GM12878 (cell line): ENCODE results near the gene CEP68. TPM values are rescaled to one million over a fixed set of nuclear protein-coding genes. Genes with fewer than 3 reads are reported as not detected.

Experiments used
- ATAC-seq: fragments of 200-7000 bp; cut with Tn5 transposase; 3 replicates; pipeline ENCODE4 v1.9.1; 2020; ENCODE audit warnings: mild to moderate bottlenecking, moderate library complexity
- BruUV-seq: library from RNA; stranded (reverse); fragments of 400-500 nt; replicated peaks from 2 replicates; lab custom pipeline; 2021; lab: Mats Ljungman, UMichigan
- CTCF ChIA-PET: fragments of 300-600 bp; sonication (Branson Sonifier 250); formaldehyde crosslinking; extraction: SDS; loops from one replicate; lab custom pipeline; 2021; ENCODE audit warnings: inconsistent platforms; lab: Yijun Ruan, JAX
- POLR2A ChIA-PET: fragments of 350-600 bp; formaldehyde crosslinking; extraction: SDS; loops from one replicate; lab custom pipeline; 2021; ENCODE audit warnings: inconsistent platforms; lab: Charles Lee
- RAD21 ChIA-PET: fragments of 300-600 bp; sonication (Branson Sonifier 250); formaldehyde crosslinking; loops from one replicate; lab custom pipeline; 2023; ENCODE audit warnings: antibody characterized with exemption; ENCODE audit not compliant: unreplicated experiment; lab: Charles Lee
- SMC1A ChIA-PET: fragments of 300-600 bp; sonication (Branson Sonifier 250); formaldehyde crosslinking; loops from one replicate; lab custom pipeline; 2023; ENCODE audit not compliant: unreplicated experiment, uncharacterized antibody; lab: Charles Lee
- DNase-seq: peaks from one replicate; pipeline ENCODE4 v3.0.0-alpha.2; 2011; ENCODE audit warnings: low read depth, low spot score
- FAIRE-seq: peaks from 3 replicates; lab custom pipeline; 2011; peaks lifted over from hg19 to GRCh38; lab: Jason Lieb, UNC
- H2AFZ ChIP-seq: 2 replicates; pipeline ENCODE4 v1.6.0; 2011; ENCODE audit warnings: low read depth, low read length, control low read depth; ENCODE audit not compliant: control insufficient read depth
- H3K27ac ChIP-seq: 2 replicates; pipeline ENCODE4 v1.5.1; 2011; ENCODE audit warnings: control low read depth; ENCODE audit not compliant: control insufficient read depth, insufficient read depth
- H3K27me3 ChIP-seq, 2 experiments: replicated peaks in 1 of 2; 2 replicates each; pipeline versions ENCODE4 v1.6.0 to v1.6.1; 2011; ENCODE audit warnings: low read length in 1 of 2; ENCODE audit not compliant: control insufficient read depth in 2 of 2, insufficient read depth in 2 of 2
- H3K36me3 ChIP-seq, 2 experiments: 2 replicates each; pipeline ENCODE4 v1.5.1; 2011; ENCODE audit warnings: low read length in 1 of 2; ENCODE audit not compliant: control insufficient read depth in 2 of 2, insufficient read depth in 2 of 2
- H3K4me1 ChIP-seq: 2 replicates; pipeline ENCODE4 v1.6.1; 2011; ENCODE audit warnings: mild to moderate bottlenecking, low read length, moderate library complexity, mixed read lengths; ENCODE audit not compliant: control insufficient read depth, insufficient read depth
- H3K4me2 ChIP-seq: 2 replicates; pipeline ENCODE4 v1.6.0; 2011; ENCODE audit warnings: control low read depth; ENCODE audit not compliant: control insufficient read depth, insufficient read depth
- H3K4me3 ChIP-seq: fragments of 200-600 bp; sonication (generic); 2 replicates; pipeline ENCODE4 v1.5.1; 2016
- H3K79me2 ChIP-seq: 2 replicates; pipeline ENCODE4 v1.6.0; 2011; ENCODE audit warnings: low read length; ENCODE audit not compliant: control insufficient read depth, insufficient read depth
- H3K9ac ChIP-seq: 2 replicates; pipeline ENCODE4 v1.8.0; 2011; ENCODE audit warnings: low read length, control low read depth, mixed read lengths; ENCODE audit not compliant: control insufficient read depth, insufficient read depth
- H3K9me3 ChIP-seq: replicated peaks from 3 replicates; pipeline ENCODE4 v1.5.1; 2011; ENCODE audit warnings: mild to moderate bottlenecking, low read length; ENCODE audit not compliant: control insufficient read depth, insufficient read depth
- H4K20me1 ChIP-seq: 2 replicates; pipeline ENCODE4 v1.6.0; 2011; ENCODE audit not compliant: control insufficient read depth, insufficient read depth
- BRCA1 ChIP-seq: IDR thresholded peaks from 2 replicates; pipeline ENCODE4 v1.6.1; 2011; ENCODE audit warnings: low read depth, low read length, improper control_type of control experiment
- ETV6 ChIP-seq, 2 experiments: fragments of 450-650 bp in 1 of 2; IDR thresholded peaks in 1 of 2; conservative IDR thresholded peaks in 1 of 2; 2 replicates each; pipeline ENCODE4 v1.6.1; 2014; ENCODE audit warnings: antibody characterized with exemption in 1 of 2, borderline replicate concordance in 1 of 2, low read depth in 1 of 2, mild to moderate bottlenecking in 1 of 2, moderate library complexity in 1 of 2
- HDGF ChIP-seq: fragments of 450-650 bp; IDR thresholded peaks from 2 replicates; pipeline ENCODE4 v1.6.1; 2016; ENCODE audit warnings: antibody characterized with exemption
- PAX8 ChIP-seq: fragments of 450-650 bp; IDR thresholded peaks from 2 replicates; pipeline ENCODE4 v1.6.1; 2017; ENCODE audit warnings: mild to moderate bottlenecking, moderate library complexity
- RUNX3 ChIP-seq: IDR thresholded peaks from 2 replicates; pipeline ENCODE4 v1.6.1; 2012; ENCODE audit warnings: low read length, inconsistent platforms
- SREBF1 ChIP-seq: IDR thresholded peaks from 2 replicates; pipeline ENCODE4 v1.6.1; 2012; ENCODE audit warnings: mild to moderate bottlenecking, low read length
- TCF7 ChIP-seq: IDR thresholded peaks from 2 replicates; pipeline ENCODE4 v1.6.1; 2014; ENCODE audit warnings: antibody characterized with exemption, borderline replicate concordance
- ZNF207 ChIP-seq: fragments of 450-650 bp; IDR thresholded peaks from 2 replicates; pipeline ENCODE4 v1.6.1; 2014; ENCODE audit warnings: antibody characterized with exemption, mild to moderate bottlenecking, borderline replicate concordance
- in situ Hi-C: fragments of 300-500 bp; cut with MboI; formaldehyde crosslinking; loops from 9 replicates; pipeline ENCODE4 v1.14.3; 2018; ENCODE audit warnings: mixed read lengths
- intact Hi-C: fragments of 100-400 bp; cut with micrococcal nuclease; formaldehyde crosslinking; loops from one replicate; pipeline ENCODE4 v1.14.2; 2022; ENCODE audit not compliant: unreplicated experiment
- polyA plus RNA-seq, 11 experiments: library from polyadenylated mRNA; depleted of rRNA in 4 of 11; unstranded in 6 of 11; stranded (reverse) in 5 of 11; fragments of >200 nt; fragmentation: Nextera tagmentation in 4 of 11; fragmentation: Illumina TruSeq in 1 of 11; extraction: Ambion mirVana in 4 of 11; extraction: Trizol in 1 of 11; gene quantifications; 1 replicate in 1 of 11; 2 replicates in 10 of 11; pipeline versions ENCODE4 v1.2.1 to v1.2.3, GENCODE V29; 2011 to 2016; ENCODE audit warnings: inconsistent platforms in 2 of 11, missing spikeins in 2 of 11, low read depth in 1 of 11
- total RNA-seq, 4 experiments: library from RNA; depleted of rRNA in 3 of 4; stranded (reverse); fragments of >200 nt in 3 of 4; fragmentation: Illumina TruSeq in 1 of 4; extraction: Trizol in 1 of 4; gene quantifications; 2 replicates each; pipeline versions ENCODE4 v1.2.1 to v1.2.3, GENCODE V29; 2013 to 2021
- TF ChIP-seq, protein P1 (sequence below): fragments of 150-350 bp; IDR thresholded peaks from 2 replicates; pipeline ENCODE4 v1.6.1; 2014; ENCODE audit warnings: mild to moderate bottlenecking, low read depth, low read length
- TF ChIP-seq, protein P2 (sequence below): IDR thresholded peaks from 2 replicates; pipeline ENCODE4 v1.6.1; 2011; ENCODE audit warnings: borderline replicate concordance, low read depth, mild to moderate bottlenecking, moderate library complexity, low read length; ENCODE audit not compliant: insufficient read depth, poor library complexity, severe bottlenecking
- TF ChIP-seq, protein P3 (sequence below): fragments of 450-650 bp; IDR thresholded peaks from 2 replicates; pipeline ENCODE4 v1.6.1; 2018; ENCODE audit warnings: mild to moderate bottlenecking, low read depth, moderate library complexity; ENCODE audit not compliant: partially characterized antibody

The CEP68 gene
- total and polyA plus RNA-seq, 10 of the 15 experiments (the other 5 are each of a cell fraction or from before 2014, with no cell fraction given), result 1.1 to 11.1 (median 7.4) TPM

DNA sequence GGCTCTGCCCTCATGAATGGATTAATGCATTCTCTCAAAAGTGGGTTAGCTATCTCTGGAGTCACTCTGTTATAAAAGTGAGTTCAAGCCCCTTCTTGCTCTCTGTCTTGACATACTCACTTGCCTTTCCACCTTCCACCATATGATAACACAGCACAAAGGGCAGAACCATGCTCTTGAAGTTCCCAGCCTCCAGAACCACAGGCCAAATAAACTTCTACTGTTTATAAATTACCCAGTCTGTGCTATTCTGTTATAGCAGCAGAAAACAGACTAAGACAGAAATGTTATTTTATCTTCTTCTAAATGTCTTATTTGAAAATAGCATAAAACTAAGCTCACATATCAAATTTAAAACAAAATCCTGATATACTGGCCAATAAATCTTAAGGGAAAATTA is 58.7 kb downstream of the CEP68 start:
- peaks cover 4% of the 10 kb centered on the region for H4K20me1 ChIP-seq

More for the DNA sequence above, 58.7 kb downstream of the CEP68 start:
- Histone ChIP-seq H3K4me3 (no peak overlapping the region), H3K4me1 (no peaks in the 10 kb centered on the region), H3K9me3 (no peaks in the 10 kb centered on the region; the same call in 2 of the 3 replicates), H2AFZ (no peak overlapping the region), H3K27ac (no peak overlapping the region), H3K4me2 (no peak overlapping the region), H3K79me2 (peaks cover 90% of the 10 kb centered on the region), H3K27me3 (no peaks in the 10 kb centered on the region), H3K9ac (no peak overlapping the region), H3K36me3 (peaks cover 0 to 7% of the 10 kb centered on the region in 2 experiments; a peak in 1 of 4 replicates)
- ChIA-PET RAD21 (no interaction called here), CTCF (interaction anchor here (1.2 to 1.9 kb wide), 2 partner anchors 12 to 15 kb away, joined by 4 read pairs; partner anchors contain the start of gene RAB1A), SMC1A (interaction anchor here (0.7 to 1.4 kb wide), 2 partner anchors 11 to 100 kb away, joined by 3 read pairs; no protein-coding TSS in a partner anchor), POLR2A (interaction anchor here (0.6 to 4.7 kb wide), 4 partner anchors 11 to 50 kb away, joined by 3 to 18 read pairs (median 6); partner anchors contain the start of gene RAB1A)
- DNase-seq, result no peak
- TF ChIP-seq PAX8 (no peak), TCF7 (no peak), ZNF207 (no peak), BRCA1 (no peak), ETV6 (conservative IDR thresholded peaks at IDR 0.05 in 1 of 2, IDR thresholded peaks at IDR 0.05 in 1 of 2; ENCODE audit: borderline replicate concordance in 1 of 2, low read depth in 1 of 2) (no peak), RUNX3 (no peak), SREBF1 (no peak), HDGF (no peak)
- TF ChIP-seq, protein P1, sequence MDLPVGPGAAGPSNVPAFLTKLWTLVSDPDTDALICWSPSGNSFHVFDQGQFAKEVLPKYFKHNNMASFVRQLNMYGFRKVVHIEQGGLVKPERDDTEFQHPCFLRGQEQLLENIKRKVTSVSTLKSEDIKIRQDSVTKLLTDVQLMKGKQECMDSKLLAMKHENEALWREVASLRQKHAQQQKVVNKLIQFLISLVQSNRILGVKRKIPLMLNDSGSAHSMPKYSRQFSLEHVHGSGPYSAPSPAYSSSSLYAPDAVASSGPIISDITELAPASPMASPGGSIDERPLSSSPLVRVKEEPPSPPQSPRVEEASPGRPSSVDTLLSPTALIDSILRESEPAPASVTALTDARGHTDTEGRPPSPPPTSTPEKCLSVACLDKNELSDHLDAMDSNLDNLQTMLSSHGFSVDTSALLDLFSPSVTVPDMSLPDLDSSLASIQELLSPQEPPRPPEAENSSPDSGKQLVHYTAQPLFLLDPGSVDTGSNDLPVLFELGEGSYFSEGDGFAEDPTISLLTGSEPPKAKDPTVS, result no peak
- TF ChIP-seq, protein P2, sequence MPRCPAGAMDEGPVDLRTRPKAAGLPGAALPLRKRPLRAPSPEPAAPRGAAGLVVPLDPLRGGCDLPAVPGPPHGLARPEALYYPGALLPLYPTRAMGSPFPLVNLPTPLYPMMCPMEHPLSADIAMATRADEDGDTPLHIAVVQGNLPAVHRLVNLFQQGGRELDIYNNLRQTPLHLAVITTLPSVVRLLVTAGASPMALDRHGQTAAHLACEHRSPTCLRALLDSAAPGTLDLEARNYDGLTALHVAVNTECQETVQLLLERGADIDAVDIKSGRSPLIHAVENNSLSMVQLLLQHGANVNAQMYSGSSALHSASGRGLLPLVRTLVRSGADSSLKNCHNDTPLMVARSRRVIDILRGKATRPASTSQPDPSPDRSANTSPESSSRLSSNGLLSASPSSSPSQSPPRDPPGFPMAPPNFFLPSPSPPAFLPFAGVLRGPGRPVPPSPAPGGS, result no peak
- TF ChIP-seq, protein P3, sequence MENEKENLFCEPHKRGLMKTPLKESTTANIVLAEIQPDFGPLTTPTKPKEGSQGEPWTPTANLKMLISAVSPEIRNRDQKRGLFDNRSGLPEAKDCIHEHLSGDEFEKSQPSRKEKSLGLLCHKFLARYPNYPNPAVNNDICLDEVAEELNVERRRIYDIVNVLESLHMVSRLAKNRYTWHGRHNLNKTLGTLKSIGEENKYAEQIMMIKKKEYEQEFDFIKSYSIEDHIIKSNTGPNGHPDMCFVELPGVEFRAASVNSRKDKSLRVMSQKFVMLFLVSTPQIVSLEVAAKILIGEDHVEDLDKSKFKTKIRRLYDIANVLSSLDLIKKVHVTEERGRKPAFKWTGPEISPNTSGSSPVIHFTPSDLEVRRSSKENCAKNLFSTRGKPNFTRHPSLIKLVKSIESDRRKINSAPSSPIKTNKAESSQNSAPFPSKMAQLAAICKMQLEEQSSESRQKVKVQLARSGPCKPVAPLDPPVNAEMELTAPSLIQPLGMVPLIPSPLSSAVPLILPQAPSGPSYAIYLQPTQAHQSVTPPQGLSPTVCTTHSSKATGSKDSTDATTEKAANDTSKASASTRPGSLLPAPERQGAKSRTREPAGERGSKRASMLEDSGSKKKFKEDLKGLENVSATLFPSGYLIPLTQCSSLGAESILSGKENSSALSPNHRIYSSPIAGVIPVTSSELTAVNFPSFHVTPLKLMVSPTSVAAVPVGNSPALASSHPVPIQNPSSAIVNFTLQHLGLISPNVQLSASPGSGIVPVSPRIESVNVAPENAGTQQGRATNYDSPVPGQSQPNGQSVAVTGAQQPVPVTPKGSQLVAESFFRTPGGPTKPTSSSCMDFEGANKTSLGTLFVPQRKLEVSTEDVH, result no peak
- no peak for FAIRE-seq
- in situ Hi-C loops (no loop called here), intact Hi-C loops (no loop called here)
- no peak for ATAC-seq
- TSS peak; percentile 7 for BruUV-seq
